Sigmoid colon (tissue), 7 donors: ENCODE measurements around the gene PTGDR2. TPM values are rescaled to one million over a fixed set of nuclear protein-coding genes. Genes with fewer than 3 reads are reported as not detected.

Source experiments
- DNase-seq: peaks from one replicate; pipeline ENCODE4 v3.0.0-alpha.2; 2019
- H3K27ac ChIP-seq, 4 donors: fragments of 200-600 bp; sonication (generic); one replicate each; pipeline ENCODE4 v1.5.1; 2016 to 2019; ENCODE audit warnings: mild to moderate bottlenecking in 1 of 4
- H3K27me3 ChIP-seq, 3 donors: fragments of 200-600 bp; sonication (generic); one replicate each; pipeline ENCODE4 v1.5.1; 2019; ENCODE audit warnings: mild to moderate bottlenecking in 1 of 3
- H3K36me3 ChIP-seq, 4 donors: fragments of 200-600 bp; sonication (generic); one replicate each; pipeline ENCODE4 v1.5.1; 2016 to 2019
- H3K4me1 ChIP-seq, 4 donors: fragments of 200-600 bp; sonication (generic); one replicate each; pipeline ENCODE4 v1.5.1; 2017 to 2019
- H3K4me3 ChIP-seq, 4 donors: fragments of 200-600 bp; sonication (generic); one replicate each; pipeline ENCODE4 v1.5.1; 2017 to 2019; ENCODE audit warnings: mild to moderate bottlenecking in 2 of 4, moderate library complexity in 1 of 4
- H3K9me3 ChIP-seq, 4 donors: fragments of 200-600 bp in 3 of 4; sonication (generic) in 3 of 4; one replicate each; pipeline versions ENCODE4 v1.5.1 to v1.6.1; 2013 to 2019
- CTCF ChIP-seq, 4 experiments: fragments of 450-650 bp in 3 of 4; fragments of 200-600 bp in 1 of 4; IDR thresholded peaks; one replicate each; pipeline ENCODE4 v1.5.1; 2016 to 2019; ENCODE audit warnings: antibody characterized with exemption in 4 of 4, mild to moderate bottlenecking in 3 of 4, moderate library complexity in 2 of 4
- EP300 ChIP-seq, 4 donors: sonication (generic); formaldehyde crosslinking; IDR thresholded peaks; one replicate each; pipeline ENCODE4 v1.6.1; 2017; ENCODE audit warnings: antibody characterized with exemption in 4 of 4
- POLR2A ChIP-seq, 2 donors: fragments of 450-650 bp; IDR thresholded peaks; one replicate each; pipeline ENCODE4 v1.6.1; 2016; ENCODE audit warnings: antibody characterized with exemption in 2 of 2, mild to moderate bottlenecking in 2 of 2, moderate library complexity in 2 of 2
- POLR2AphosphoS5 ChIP-seq, 4 donors: sonication (generic); formaldehyde crosslinking; IDR thresholded peaks; one replicate each; pipeline ENCODE4 v1.6.1; 2017; ENCODE audit warnings: antibody characterized with exemption in 4 of 4
- WGBS, 2 donors: extraction: QIAGEN DNeasy Blood & Tissue Kit; methylation state at CpG; one replicate each; pipeline ENCODE4 v1.1.7; 2013; 5-methylcytosine and 5-hydroxymethylcytosine counted together
- intact Hi-C: fragments of 100-400 bp; cut with DNase I; formaldehyde crosslinking; loops from one replicate; pipeline ENCODE4 v1.15.1; 2023
- polyA plus RNA-seq, 3 donors: library from polyadenylated mRNA; stranded (reverse); fragments of 200-250 nt; gene quantifications; one replicate each; pipeline ENCODE4 v1.2.3, GENCODE V29; 2013
- total RNA-seq, 4 donors: library from RNA; depleted of rRNA; stranded (reverse); fragments of >200 nt; gene quantifications; one replicate each; pipeline ENCODE4 v1.1.0, GENCODE V29; 2016
- donor health status: healthy with polysubstance abuse.
- donor health status: Bipolar disorder and iron deficiency.
- donor health status: healthy.

PTGDR2 gene
- total and polyA plus RNA-seq, 7 donors = 0.27 to 2.2 (median 0.77) TPM; not detected in 1

DNA sequence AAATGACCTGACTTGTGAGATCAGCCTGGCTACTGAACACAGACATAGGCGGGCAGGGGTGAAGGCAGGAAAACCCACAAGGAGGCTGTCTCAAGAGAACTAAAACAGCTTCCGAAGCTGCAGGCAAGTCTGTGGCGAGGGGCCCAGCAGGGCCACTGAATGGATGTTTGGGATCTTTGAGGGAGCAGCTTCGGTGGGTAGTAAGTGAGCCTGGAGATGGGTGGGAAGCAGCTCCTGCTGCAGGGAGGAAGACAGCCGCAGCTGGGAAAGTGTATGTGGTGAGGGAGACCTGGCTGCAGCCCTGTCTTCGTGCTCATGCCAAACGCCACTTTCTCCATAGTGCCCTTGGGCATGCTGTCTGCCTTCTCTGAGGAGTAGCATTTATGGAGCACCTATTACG, 10.4 kb downstream of the PTGDR2 start:
- Histone ChIP-seq H3K9me3 (no peaks in the 10 kb centered on the region), H3K36me3 (peaks cover 0 to 32% (median 22%) of the 10 kb centered on the region in 4 donors), H3K4me1 (peaks cover 0 to 43% (median 39%) of the 10 kb centered on the region in 4 donors), H3K27me3 (no peaks in the 10 kb centered on the region), H3K27ac (no peak overlapping the region), H3K4me3 (no peak overlapping the region)
- no peak for DNase-seq
- 91 to 92% methylated on average over 8 of the region's 8 CpGs for WGBS, 2 donors
- intact Hi-C loops = no loop called here
- no peak for TF ChIP-seq POLR2AphosphoS5 (IDR thresholded peaks at IDR 0.05)
- no peak for TF ChIP-seq CTCF (IDR thresholded peaks at IDR 0.05)
- no peak for TF ChIP-seq EP300 (IDR thresholded peaks at IDR 0.05)
- no peak for TF ChIP-seq POLR2A (IDR thresholded peaks at IDR 0.05)

- WGBS, 2 donors = 47 to 60% methylated on average over 4 of the region's 4 CpGs
- TF ChIP-seq CTCF (IDR thresholded peaks at IDR 0.05) (no peak), EP300 (IDR thresholded peaks at IDR 0.05) (no peak), POLR2A (IDR thresholded peaks at IDR 0.05) (no peak), POLR2AphosphoS5 (IDR thresholded peaks at IDR 0.05) (no peak)
- no peak for DNase-seq
- Histone ChIP-seq H3K9me3 (no peaks in the 10 kb centered on the region), H3K27me3 (no peaks in the 10 kb centered on the region), H3K36me3 (peaks cover 0 to 27% (median 17%) of the 10 kb centered on the region in 4 donors), H3K27ac (no peak overlapping the region), H3K4me3 (no peak overlapping the region), H3K4me1 (peaks cover 0 to 43% (median 39%) of the 10 kb centered on the region in 4 donors)
- intact Hi-C loops = loop anchor here (5.0 kb wide), 2 partner anchors 68 to 317 kb away; partner anchors contain the start of gene VPS37C
Measured at GRCh38 chr11:60844870-60845221, 10.9 kb downstream of the PTGDR2 start.

GRCh38 chr11:60844045-60844869, 11.5 kb downstream of the PTGDR2 start:
- 53 to 65% methylated on average over 10 of the region's 10 CpGs for WGBS, 2 donors
- peak overlapping the region in 2 of 4 donors; percentile 69 to 94 for H3K4me3 ChIP-seq
- intact Hi-C loops = loop anchor here (5.0 kb wide), 2 partner anchors 67 to 318 kb away; partner anchors contain the start of gene VPS37C

More at GRCh38 chr11:60844045-60844869, 11.5 kb downstream of the PTGDR2 start:
- Histone ChIP-seq H3K27ac (no peak overlapping the region), H3K36me3 (peaks cover 0 to 21% (median 12%) of the 10 kb centered on the region in 4 donors), H3K27me3 (no peaks in the 10 kb centered on the region), H3K4me1 (peaks cover 0 to 43% (median 39%) of the 10 kb centered on the region in 4 donors), H3K9me3 (no peaks in the 10 kb centered on the region)
- TF ChIP-seq EP300 (IDR thresholded peaks at IDR 0.05) (no peak), POLR2AphosphoS5 (IDR thresholded peaks at IDR 0.05) (no peak), POLR2A (IDR thresholded peaks at IDR 0.05) (no peak), CTCF (IDR thresholded peaks at IDR 0.05) (no peak)
- DNase-seq = no peak
